ENCODE results near the gene ADD1. TPM values are rescaled to one million over a fixed set of nuclear protein-coding genes. Genes with fewer than 3 reads are reported as not detected.

Gene ADD1
- total RNA-seq, 1 donor from 2014 or later = 131 TPM

DNA sequence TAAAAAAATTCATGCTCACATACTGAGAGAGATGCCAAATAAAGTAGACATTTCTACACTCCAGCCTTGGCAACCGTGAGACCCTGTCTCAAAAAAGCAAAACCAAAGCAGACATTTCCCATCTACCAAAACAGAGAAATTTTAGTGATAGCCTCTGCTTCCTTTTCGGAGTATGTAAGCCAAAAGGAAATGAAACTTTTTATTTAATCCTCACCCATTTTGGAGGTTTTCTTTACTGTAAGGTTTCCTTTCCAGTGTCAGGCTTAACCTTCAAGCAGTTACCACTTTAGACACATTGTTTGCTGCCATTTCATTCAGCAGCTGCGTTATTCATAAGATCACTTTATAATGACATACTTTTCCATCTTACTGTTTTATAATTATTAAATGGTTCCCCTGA, 15.9 kb downstream of the ADD1 start:
- H3K4me1 ChIP-seq = peaks cover 33% of the 10 kb centered on the region
- no peak overlapping the region for H3K4me2 ChIP-seq
- H3K4me3 ChIP-seq = no peak overlapping the region
- Mint-ChIP-seq H3K36me3 (peaks cover 18% of the 10 kb centered on the region), H3K27ac (no peak overlapping the region), H3K27me3 (ENCODE audit: insufficient read depth, low read depth) (peaks cover 2% of the 10 kb centered on the region), H3K4me1 (peaks cover 30% of the 10 kb centered on the region), H3K4me3 (no peak overlapping the region), H3K9me3 (peaks cover 3% of the 10 kb centered on the region)
- no peaks in the 10 kb centered on the region for H3K9me3 ChIP-seq (ENCODE audit: low read depth)
- H2AFZ ChIP-seq (replicated peaks) = no peak overlapping the region
- DNase-seq (ENCODE audit: low spot score) = no peak
- TF ChIP-seq, protein P1, sequence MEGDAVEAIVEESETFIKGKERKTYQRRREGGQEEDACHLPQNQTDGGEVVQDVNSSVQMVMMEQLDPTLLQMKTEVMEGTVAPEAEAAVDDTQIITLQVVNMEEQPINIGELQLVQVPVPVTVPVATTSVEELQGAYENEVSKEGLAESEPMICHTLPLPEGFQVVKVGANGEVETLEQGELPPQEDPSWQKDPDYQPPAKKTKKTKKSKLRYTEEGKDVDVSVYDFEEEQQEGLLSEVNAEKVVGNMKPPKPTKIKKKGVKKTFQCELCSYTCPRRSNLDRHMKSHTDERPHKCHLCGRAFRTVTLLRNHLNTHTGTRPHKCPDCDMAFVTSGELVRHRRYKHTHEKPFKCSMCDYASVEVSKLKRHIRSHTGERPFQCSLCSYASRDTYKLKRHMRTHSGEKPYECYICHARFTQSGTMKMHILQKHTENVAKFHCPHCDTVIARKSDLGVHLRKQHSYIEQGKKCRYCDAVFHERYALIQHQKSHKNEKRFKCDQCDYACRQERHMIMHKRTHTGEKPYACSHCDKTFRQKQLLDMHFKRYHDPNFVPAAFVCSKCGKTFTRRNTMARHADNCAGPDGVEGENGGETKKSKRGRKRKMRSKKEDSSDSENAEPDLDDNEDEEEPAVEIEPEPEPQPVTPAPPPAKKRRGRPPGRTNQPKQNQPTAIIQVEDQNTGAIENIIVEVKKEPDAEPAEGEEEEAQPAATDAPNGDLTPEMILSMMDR (IDR thresholded peaks at IDR 0.05) = no peak
- no peak for TF ChIP-seq EZH2 (IDR thresholded peaks at IDR 0.05)
- no peak for TF ChIP-seq EZH2phosphoT487 (IDR thresholded peaks at IDR 0.05)
- H3K79me2 ChIP-seq (ENCODE audit: low read depth) = peaks cover 100% of the 10 kb centered on the region
- H3K27me3 ChIP-seq = no peaks in the 10 kb centered on the region
- no peaks in the 10 kb centered on the region for H3K36me3 ChIP-seq
- H3K27ac ChIP-seq = no peak overlapping the region
- no peak overlapping the region for H3K9ac ChIP-seq
- peaks cover 90% of the 10 kb centered on the region for H4K20me1 ChIP-seq (ENCODE audit: low read depth)
- H3F3A ChIP-seq (ENCODE audit: low read depth) = peaks cover 5% of the 10 kb centered on the region

DNA sequence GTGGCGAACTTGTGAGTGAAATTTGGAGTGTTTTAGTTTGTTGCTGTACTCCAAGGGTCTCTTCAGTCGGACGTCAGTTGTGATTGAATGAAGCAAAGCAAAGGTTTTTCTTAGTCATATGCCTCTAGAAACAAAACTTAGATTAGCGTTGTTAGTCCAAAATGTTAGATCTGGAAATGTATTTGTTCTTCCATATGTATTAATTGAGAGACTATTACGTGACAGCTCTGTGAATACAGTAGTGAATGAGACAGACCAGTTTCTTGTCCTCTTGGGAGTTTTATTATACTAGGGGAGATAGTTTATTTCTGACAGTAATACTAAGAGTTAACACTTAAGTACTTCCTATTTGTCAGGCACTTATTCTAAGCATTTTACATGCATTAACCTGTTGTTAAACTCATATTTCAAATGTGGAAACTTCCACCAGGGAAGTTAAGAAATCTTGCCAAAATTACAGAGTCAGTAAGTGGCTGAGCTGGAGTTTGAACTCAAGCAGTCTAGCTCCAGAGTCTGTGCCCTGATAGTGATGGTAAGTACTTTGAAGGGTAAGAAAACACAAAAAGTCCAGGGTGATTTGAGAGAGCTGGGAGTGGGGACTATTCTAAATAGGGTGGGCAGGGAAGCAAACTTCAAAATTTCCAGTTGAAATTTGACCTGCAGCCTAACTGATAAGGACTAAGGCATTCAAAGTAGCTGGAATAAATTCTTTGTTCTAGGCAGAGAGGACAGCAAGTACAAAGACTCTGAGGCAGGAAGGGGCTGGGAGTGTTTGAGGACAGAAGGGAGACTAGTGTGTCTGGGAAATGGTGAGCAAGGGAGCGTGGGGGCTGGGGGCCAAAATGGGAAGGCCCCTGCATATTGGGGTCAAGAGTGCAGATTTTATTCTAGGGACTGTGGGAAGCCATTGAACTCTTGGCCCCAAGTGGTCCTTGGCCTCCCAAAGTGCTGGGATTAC, 17.0 kb downstream of the ADD1 start:
- Histone ChIP-seq H4K20me1 (ENCODE audit: low read depth) (peaks cover 86% of the 10 kb centered on the region), H3K4me2 (peak overlapping the region; percentile 49), H3K9me3 (ENCODE audit: low read depth) (no peaks in the 10 kb centered on the region), H3K4me3 (no peak overlapping the region), H3K36me3 (no peaks in the 10 kb centered on the region), H3K79me2 (ENCODE audit: low read depth) (peaks cover 100% of the 10 kb centered on the region), H3K4me1 (peaks cover 33% of the 10 kb centered on the region), H2AFZ (replicated peaks) (no peak overlapping the region), H3F3A (ENCODE audit: low read depth) (peaks cover 5% of the 10 kb centered on the region), H3K9ac (peak overlapping the region; percentile 24), H3K27me3 (no peaks in the 10 kb centered on the region), H3K27ac (peak overlapping the region; percentile 8)
- Mint-ChIP-seq H3K36me3 (peaks cover 9% of the 10 kb centered on the region), H3K4me1 (peaks cover 32% of the 10 kb centered on the region), H3K9me3 (peaks cover 3% of the 10 kb centered on the region), H3K27ac (peak overlapping the region; percentile 39), H3K4me3 (no peak overlapping the region), H3K27me3 (ENCODE audit: insufficient read depth, low read depth) (peaks cover 2% of the 10 kb centered on the region)
- peak; percentile 27 for DNase-seq (ENCODE audit: low spot score)
- no peak for TF ChIP-seq EZH2phosphoT487 (IDR thresholded peaks at IDR 0.05)
- no peak for TF ChIP-seq EZH2 (IDR thresholded peaks at IDR 0.05)
- TF ChIP-seq, protein P1 (IDR thresholded peaks at IDR 0.05) = no peak

DNA sequence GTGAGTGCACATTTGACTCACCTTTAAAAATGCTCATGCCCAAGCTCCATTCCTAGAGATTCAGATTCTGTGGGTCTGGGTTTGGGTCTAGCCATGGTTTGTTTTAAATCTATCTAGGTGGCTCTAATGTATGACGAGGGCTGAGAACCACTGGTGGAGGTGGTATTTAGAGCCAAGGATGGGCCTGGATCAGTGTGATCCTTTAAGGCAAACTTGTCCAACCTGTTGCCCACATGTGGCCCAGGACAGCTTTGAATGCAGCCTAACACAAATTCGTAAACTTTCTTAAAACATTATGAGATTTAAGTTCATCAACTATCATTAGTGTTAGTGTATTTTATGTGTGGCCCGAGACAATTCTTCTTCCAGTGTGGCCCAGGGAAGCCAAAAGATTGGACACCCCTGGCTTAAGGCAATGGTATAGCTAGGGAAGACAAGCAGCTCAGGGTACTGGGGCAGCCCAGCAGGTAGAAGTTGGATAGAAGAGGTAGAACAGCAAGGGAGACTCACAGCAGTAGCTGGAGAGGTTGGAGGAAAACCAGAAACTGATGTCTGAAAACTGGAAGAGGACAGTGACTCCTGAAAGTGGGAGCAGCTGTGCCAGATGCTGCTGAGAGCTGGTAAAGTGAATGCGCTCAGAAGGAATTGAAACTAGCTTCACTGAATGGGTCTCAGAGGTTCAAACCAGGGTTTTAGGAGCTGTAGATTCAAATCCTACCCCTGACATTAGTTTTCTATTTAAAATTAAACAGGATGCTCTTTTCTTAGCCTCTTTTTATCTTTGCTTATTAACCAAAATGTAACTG, 18.2 kb downstream of the ADD1 start:
- Histone ChIP-seq H3K79me2 (ENCODE audit: low read depth) (peaks cover 100% of the 10 kb centered on the region), H3K27ac (no peak overlapping the region), H3K4me1 (peaks cover 36% of the 10 kb centered on the region), H3K27me3 (no peaks in the 10 kb centered on the region), H3K4me2 (peak overlapping the region; percentile 49), H2AFZ (replicated peaks) (no peak overlapping the region), H4K20me1 (ENCODE audit: low read depth) (peaks cover 92% of the 10 kb centered on the region), H3K36me3 (no peaks in the 10 kb centered on the region), H3K9me3 (ENCODE audit: low read depth) (no peaks in the 10 kb centered on the region), H3F3A (ENCODE audit: low read depth) (peaks cover 13% of the 10 kb centered on the region), H3K9ac (no peak overlapping the region), H3K4me3 (no peak overlapping the region)
- no peak for TF ChIP-seq EZH2phosphoT487 (IDR thresholded peaks at IDR 0.05)
- no peak for TF ChIP-seq EZH2 (IDR thresholded peaks at IDR 0.05)
- TF ChIP-seq, protein P1 (IDR thresholded peaks at IDR 0.05) = no peak
- H3K9me3 Mint-ChIP-seq = peaks cover 3% of the 10 kb centered on the region
- no peak for DNase-seq (ENCODE audit: low spot score)
- H3K27me3 Mint-ChIP-seq (ENCODE audit: insufficient read depth, low read depth) = peaks cover 2% of the 10 kb centered on the region
- peaks cover 5% of the 10 kb centered on the region for H3K36me3 Mint-ChIP-seq
- H3K4me3 Mint-ChIP-seq = no peak overlapping the region
- peaks cover 34% of the 10 kb centered on the region for H3K4me1 Mint-ChIP-seq
- no peak overlapping the region for H3K27ac Mint-ChIP-seq

All from neural progenitor cell (in vitro differentiated cells).